HG03097 (cell line): Measurements from ENCODE around the gene DNPEP.
"Not testable (repeated sequence)": the region's sequence is repeated elsewhere in the genome, so short reads cannot be mapped to it uniquely, and the experiment has no call there.

Experiments
- ATAC-seq: cut with Tn5 transposase; IDR thresholded peaks from one replicate; pipeline ENCODE4 v1.9.1; 2021; ENCODE audit not compliant: unreplicated experiment, low FRiP score

The DNPEP gene

GRCh38 chr2:219419331-219420197 is 31.9 kb upstream of the DNPEP start:
- ATAC-seq, result no peak

- ATAC-seq, result no peak
Measured at GRCh38 chr2:219419012-219419324, 31.3 kb upstream of the DNPEP start.

GRCh38 chr2:219418155-219419011 is 30.7 kb upstream of the DNPEP start, which contains the start of gene DES:
Gene DES (plus strand): TSS chr2:219418377. CDS start chr2:219418463, 86 bp downstream.
- ATAC-seq, result no peak

- no peak for ATAC-seq
Measured at GRCh38 chr2:219417374-219417773, 29.7 kb upstream of the DNPEP start.

- no peak for ATAC-seq
Measured at GRCh38 chr2:219416938-219417337, 29.2 kb upstream of the DNPEP start.

- ATAC-seq, result no peak
Measured at GRCh38 chr2:219416235-219416602, 28.5 kb upstream of the DNPEP start.

- no peak for ATAC-seq
Measured at GRCh38 chr2:219415580-219416234, 28.0 kb upstream of the DNPEP start.

- ATAC-seq, result no peak
Measured at GRCh38 chr2:219414857-219415256, 27.1 kb upstream of the DNPEP start.

- ATAC-seq, result no peak
Measured at GRCh38 chr2:219410390-219410789, 22.7 kb upstream of the DNPEP start.

- ATAC-seq, result no peak
Measured at GRCh38 chr2:219409619-219410018, 21.9 kb upstream of the DNPEP start.

- no peak for ATAC-seq
Measured at GRCh38 chr2:219408631-219409030, 20.9 kb upstream of the DNPEP start.

- ATAC-seq, result no peak
Measured at GRCh38 chr2:219408204-219408603, 20.5 kb upstream of the DNPEP start.

- not testable (repeated sequence) for ATAC-seq
Measured at GRCh38 chr2:219407343-219407742, 19.6 kb upstream of the DNPEP start.

GRCh38 chr2:219406861-219407230 is 19.1 kb upstream of the DNPEP start:
- no peak for ATAC-seq

GRCh38 chr2:219405958-219406860 is 18.5 kb upstream of the DNPEP start:
- no peak for ATAC-seq

- ATAC-seq, result no peak
Measured at GRCh38 chr2:219405451-219405850, 17.7 kb upstream of the DNPEP start.

GRCh38 chr2:219404954-219405353 is 17.2 kb upstream of the DNPEP start:
- no peak for ATAC-seq

- no peak for ATAC-seq
Measured at GRCh38 chr2:219404291-219404910, 16.7 kb upstream of the DNPEP start.

- no peak for ATAC-seq
Measured at GRCh38 chr2:219403861-219404260, 16.1 kb upstream of the DNPEP start.
